Stimulated activated CD4-positive, alpha-beta T cell treated with anti-CD3 and anti-CD28 coated beads, Interleukin-15, amount 100 ng/mL, for 48 hours (primary cell): ENCODE measurements around the gene DNASE1L3.

Experiments
- DNase-seq, 2 donors: peaks; one replicate each; pipeline ENCODE4 v3.0.0-alpha.2; 2020; ENCODE audit warnings: low read depth in 2 of 2

DNASE1L3 gene

DNA sequence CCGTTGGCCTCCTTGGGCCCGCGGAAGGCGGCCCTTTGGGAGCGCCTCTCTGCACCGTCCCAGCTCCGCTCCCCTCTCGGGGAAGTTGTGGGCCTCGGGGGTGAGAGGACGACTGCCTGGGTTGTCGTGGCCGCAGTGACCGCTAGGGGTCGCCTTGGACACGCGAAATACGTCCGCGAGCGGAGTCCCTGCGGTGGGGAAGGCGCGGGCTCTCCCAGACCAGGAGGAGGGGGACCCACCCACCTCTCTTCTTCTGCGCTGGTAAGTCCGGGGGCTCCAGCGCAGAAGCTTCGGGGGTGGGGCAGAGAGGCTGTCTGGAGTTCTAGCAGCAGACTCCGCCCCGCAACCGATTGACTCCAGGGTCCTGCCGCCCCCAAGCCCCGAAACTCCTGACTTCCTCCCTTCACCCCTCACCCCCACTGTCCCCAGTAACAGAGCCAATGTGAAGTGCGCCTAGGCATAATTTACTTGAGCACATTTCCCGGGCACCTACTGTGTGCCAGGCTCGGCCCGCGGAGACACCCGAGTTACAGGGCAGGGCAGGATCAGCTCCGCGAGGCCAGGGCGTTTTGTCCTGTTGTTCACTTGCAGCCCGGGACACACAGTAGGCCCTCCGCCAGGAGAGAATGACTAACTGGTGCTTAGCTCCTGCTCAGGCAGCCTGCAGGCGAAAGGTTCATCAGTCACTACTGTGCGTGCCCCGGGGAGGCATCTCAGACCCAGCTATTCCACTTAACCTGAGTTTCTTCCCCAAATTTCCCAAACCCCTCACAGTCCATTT, 32.8 kb downstream of the DNASE1L3 start:
- DNase-seq: peak; percentile 83 to 89

DNA sequence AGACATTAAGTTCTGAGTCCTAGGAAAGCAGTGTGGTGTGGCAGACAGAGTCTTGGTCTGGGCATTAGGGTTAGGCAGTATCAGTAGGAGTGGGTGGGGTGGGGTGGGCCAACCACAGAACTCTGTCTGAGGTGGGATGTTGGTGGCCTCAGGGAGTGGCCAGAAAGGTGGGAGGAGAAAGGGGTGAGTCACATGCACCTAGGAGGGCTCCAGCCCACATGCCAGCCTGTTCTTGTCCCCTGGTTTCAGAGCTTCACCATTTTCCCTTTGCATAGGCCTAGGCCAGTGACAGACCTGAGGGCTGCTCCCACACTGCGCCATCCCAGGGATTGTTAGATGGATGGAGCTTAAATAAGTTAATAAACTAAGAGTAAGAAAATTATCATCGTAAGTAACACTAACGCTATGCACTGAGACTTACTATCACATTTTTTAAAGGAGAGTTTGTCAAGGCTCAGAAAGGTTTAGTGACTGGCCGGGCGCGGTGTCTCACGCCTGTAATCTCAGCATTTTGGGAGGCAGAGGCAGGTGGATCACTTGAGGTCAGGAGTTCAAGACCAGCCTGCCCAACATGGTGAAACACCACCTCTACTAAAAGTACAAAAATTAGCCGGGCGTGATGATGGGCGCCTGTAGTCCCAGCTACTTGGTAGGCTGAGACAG, 33.8 kb downstream of the DNASE1L3 start:
- DNase-seq: no peak

DNA sequence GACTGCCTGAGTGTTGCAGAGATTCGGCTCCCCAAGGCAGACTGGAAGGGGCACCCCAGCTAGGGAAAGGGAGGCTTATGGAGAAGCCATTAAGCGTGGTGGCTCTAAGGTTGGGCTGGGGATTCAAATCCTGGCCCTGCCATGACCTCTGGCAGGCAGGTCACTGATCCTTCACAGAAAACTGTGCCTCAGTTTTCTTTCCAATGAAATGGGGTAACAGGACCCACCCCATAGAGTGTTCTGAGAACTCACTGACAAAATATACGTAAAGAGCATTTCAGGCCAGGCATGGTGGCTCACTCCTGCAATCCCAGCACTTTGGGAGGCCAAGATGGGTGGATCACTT, 34.6 kb downstream of the DNASE1L3 start:
- no peak for DNase-seq

DNA sequence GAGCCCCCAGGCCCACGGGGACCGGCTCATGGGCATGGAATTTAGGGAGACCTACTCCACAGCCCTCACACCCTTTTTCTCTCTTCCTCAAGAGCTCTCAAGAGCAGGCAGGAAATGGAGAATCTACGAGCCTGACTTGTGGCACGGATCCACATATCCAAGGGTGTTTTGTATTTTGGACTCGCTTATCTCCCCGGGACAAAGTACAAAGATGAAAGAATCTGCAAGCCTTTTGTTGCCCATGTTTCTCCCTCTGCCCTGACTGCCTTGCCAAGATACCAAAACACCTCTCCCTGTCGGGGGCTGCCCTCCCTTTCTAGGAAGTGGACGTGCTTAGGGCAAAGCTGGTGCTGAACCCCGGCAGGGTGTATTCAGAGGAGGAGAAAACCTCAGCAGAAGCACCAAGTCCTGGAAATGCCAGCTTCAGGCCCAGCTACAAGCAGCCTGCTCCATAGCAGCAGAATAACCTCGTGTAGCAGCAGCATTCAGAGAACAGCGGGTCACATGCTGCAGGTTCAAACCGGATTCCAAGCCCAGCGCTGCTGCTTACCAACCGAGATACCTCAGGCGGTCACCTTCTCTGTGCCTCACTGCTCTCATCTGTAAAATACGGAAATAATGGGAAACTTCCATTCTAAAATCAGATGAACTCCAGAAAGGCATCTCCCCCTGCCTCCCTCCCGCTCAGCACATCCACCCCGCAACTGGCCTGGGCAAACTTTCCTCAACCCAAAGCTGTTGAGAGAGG, 35.2 kb downstream of the DNASE1L3 start:
- DNase-seq: no peak

DNA sequence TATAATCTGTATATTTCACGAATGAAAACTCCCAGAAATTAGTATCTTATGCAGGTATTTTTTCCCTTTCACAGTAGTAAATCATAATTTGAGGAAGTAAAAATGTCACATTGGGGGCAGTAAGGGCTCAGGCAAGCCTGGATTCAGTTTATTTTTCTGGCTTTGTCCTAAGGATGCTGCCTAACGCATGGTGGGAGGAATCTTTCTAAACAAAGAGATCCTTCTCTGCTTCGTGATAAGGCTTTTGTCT, 35.7 kb downstream of the DNASE1L3 start:
- no peak for DNase-seq

DNA sequence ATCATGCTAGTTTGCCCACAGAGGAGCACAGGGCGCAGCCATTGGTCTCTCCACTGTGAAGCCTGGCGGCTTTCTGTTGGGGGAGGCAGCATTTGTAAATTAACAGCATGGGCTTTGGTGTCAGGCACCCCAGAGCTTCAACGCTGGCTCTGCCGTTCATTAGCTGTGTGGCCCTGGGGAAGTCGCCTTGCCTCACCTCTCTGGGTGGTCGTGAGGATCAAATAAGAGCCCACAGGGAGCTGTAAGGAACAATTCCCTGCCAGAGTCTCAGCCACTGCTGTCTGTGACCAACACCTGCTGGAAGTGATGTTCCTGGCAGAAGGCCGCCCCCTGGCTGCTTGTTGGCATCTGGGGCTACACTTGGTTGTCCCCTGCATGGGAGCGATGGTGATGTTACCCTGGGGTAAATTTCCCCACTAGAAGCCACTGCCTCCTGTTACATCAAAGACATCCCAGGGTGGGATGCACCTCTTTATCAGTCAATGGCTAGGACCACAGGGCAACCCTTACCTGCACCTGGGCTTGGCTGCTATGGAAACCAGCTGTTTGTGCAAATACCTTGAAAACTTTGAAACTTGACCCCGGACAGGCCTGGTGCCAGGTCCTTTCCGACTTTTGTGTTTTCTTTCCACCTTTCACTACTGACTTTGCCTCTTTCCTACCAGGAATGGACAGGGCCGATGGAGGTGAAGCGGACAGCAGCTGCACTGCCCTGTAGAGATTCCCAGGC, 36.9 kb downstream of the DNASE1L3 start:
- peak in 1 of 2 donors; percentile 19 for DNase-seq

DNA sequence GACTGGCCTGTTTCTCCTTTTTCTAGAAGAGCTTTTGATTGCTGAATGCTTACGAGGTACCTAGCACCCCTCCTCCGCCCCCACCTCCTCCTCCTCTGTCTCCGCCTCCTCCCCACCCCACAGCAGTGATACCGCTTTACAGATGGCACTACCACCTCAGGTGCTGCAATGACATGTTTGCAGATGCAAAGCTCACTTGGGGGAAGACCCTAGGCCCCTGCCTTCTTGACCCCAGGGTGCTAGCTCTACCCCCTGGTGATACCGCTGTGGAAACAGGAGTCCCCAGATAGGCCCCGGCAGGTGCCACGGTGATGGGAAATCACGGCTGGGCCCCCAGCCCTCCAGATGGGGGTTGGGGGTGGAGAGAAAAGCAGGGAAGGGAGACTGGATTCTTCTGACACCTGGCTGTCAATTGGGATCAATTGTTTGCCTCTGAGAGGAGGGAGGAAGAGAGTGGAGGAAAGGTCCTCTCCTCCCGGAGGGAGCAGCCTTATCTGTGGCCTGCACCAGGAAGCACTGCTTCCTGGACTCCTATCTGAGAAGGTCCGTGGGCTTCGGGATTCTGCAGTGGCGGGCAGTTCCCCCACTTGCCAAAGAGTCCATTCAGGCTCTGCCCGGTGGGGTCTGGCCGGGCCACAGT, 37.6 kb downstream of the DNASE1L3 start:
- DNase-seq: no peak

DNA sequence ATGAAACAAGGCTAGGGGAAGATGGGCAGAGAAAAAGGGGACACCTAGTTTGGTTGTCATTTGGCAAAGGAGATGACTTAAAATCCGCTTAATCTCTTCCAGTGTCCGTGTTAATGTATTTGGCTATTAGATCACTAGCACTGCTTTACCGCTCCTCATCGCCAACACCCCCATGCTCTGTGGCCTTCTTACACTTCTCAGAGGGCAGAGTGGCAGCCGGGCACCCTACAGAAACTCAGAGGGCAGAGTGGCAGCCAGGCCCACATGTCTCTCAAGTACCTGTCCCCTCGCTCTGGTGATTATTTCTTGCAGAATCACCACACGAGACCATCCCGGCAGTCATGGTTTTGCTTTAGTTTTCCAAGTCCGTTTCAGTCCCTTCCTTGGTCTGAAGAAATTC, 39.6 kb downstream of the DNASE1L3 start:
- DNase-seq: no peak

DNA sequence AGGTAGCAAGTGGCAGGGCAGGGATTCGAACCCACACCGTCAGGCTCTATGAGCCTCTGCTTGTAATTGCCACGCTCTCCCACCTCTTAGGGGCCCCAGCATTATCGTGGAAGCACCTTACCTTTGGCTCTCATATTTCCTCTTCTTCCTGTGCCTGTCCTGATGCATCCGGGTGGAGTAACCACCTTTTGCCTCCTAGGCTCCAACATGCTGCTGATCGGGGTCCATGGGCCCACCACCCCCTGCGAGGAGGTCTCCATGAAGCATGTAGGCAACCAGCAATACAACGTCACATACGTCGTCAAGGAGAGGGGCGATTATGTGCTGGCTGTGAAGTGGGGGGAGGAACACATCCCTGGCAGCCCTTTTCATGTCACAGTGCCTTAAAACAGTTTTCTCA, 40.4 kb downstream of the DNASE1L3 start:
- no peak for DNase-seq

DNA sequence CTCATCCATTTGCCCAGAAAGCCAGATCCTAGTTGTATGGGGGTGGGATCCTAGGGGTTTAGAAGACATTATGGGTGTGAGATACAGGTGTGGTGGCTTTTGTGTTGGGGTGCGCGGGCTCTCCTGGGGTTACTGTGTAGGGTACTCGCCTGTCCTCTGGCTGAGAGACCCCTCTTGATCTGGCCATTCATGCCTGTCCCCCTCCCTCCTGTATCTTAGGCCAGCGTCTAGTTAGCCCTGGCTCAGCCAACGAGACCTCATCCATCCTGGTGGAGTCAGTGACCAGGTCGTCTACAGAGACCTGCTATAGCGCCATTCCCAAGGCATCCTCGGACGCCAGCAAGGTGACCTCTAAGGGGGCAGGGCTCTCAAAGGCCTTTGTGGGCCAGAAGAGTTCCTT, 41.4 kb downstream of the DNASE1L3 start:
- no peak for DNase-seq

DNA sequence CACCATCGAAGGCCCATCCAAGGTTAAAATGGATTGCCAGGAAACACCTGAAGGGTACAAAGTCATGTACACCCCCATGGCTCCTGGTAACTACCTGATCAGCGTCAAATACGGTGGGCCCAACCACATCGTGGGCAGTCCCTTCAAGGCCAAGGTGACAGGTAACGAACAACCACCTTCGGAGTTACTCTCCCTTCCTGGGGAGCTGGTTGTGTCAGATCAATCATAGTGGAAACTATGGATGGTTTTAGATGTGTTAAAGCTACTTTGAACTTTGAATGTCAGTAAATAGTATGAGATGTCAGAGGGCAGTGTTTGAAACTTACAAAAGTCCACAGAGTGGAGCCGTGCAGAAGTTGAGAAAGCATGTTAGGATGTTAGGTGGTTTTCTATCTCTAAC, 42.3 kb downstream of the DNASE1L3 start:
- no peak for DNase-seq

DNA sequence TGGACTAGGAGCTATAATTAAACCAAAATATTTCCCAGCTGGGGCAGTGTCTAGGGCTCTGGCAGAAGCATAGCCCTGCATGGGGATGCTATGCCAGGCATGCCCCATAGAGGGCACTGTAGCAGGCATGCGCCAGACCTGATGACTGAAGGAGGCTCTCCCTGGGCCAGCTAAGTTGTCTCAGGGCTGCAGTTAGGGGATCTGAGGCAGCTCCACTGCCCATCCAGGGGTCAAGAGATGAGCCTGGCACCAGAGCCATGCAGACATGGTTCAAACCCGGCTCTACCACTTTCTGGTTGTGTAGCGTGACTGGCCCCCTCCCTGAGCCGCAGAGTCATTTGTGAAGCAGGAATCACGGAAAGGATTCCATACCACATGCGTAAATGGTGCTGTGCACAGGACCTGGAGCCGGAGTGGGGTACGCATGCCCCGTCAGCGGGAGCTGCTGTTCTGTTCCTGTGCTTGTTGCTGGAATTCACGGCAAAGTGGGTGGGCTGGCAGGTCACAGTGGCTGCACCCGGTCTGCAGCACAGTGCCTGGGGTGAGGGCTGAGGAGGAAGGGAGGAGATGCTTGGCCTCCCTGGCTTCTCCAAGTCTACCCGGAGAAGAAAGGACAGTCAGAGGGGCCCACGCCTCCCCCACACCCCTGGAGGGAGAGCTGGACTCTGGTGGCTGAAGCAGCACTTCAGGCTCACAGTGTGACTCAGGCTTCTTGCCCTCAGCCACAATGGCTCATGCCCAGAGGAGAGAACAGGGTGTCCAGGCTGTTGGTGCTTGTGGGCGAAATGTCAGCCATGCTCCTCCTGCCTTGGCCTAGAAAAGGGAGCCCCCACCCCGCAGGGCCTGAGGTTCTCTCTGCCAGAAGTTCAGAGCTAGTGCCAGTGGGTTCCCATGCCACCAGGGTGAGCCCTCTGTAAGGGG, 43.1 kb downstream of the DNASE1L3 start:
- DNase-seq: peak; percentile 35 to 59

DNA sequence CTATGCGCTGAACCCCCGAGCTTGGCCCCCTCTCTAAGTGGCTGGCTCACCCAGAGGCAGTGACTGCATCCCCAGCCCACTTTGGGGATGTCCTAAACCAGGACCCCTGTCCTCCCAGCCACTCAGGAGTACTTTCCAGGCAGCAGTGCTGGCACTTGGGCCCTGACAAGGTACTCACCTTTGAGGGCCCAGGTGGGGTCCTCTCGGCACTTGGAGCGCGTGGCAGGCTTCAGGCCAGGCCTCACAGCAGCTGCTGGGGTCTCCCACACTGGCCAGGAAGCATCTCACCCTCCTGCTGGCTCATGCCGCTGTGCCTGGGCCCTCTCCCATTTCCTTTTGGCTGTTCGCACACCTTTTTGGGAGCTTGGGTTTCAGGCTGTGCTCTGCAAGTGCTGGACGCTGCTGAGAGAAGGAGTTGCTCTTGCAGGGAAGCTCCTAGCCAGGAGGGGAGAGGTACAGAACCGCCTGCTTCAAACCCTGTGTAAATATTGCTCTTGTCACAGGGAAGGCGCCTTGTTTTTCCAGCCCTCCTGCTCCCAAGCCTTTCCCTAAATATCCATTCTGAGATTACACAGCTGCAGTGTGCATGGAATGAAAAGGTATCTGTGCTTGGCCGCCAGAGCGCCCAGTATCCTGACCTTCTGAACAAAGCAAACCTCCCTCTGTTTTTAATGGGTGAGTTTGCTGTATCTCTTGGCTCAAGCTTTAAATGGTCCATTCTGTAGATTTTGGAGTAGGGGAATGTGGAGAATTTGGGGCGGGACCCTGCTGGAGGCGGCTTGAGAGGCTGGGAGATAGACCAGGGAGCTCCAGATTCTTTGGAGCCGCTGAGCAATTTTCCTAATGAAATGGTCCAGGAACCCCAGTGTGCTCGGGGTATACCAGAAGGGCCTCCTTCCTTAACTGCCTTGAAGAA, 45.6 kb downstream of the DNASE1L3 start:
- no peak for DNase-seq

DNA sequence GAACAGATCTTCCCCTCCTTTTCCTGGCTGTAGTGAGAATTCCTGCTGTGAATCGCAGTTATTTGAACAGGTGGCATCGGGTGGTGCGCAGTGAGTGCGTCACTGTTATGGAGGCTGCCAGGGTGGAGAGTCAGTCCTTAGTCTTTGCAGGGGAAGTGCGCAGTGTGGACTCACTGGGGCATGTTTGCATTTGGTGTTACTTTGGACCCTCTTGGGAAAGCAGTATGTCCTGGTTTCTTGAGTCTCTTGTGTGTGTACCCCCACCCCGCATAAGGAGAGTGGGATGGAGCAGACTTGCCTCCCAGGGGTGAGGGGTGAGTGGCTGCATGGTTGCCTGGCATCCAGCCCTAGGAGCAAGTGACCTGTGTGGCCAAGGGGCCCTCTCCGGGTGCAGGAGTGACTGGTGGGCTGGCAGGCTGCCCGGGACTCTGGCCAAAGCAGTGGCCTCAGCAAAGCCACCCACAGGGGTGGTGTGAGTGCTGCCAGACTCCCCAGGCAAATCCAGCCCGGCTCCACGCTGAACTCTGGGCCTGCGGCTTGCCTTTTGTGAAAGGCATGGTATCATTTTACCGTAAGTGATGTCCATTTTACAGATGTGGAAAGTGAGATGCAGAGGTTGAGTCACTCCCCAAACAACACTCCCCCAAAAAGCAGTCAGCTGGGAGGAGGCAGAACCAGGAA, 46.4 kb downstream of the DNASE1L3 start:
- DNase-seq: no peak

DNA sequence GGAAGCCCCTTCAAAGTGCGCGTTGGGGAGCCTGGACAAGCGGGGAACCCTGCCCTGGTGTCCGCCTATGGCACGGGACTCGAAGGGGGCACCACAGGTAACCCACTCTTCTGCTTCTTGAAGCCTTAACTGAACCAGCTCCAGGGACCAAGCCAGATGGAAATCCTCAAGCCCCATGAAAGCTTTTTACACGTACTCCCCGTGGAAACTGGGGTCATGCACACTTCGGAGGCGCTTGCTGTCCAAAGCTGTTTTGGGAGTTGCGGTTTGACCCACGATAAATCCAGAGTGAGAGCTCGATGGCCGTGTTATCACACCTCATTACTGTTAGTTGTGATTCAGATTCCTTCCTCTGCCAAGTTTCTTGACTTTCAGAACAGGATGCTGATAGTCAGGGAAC, 47.5 kb downstream of the DNASE1L3 start:
- DNase-seq: no peak

DNA sequence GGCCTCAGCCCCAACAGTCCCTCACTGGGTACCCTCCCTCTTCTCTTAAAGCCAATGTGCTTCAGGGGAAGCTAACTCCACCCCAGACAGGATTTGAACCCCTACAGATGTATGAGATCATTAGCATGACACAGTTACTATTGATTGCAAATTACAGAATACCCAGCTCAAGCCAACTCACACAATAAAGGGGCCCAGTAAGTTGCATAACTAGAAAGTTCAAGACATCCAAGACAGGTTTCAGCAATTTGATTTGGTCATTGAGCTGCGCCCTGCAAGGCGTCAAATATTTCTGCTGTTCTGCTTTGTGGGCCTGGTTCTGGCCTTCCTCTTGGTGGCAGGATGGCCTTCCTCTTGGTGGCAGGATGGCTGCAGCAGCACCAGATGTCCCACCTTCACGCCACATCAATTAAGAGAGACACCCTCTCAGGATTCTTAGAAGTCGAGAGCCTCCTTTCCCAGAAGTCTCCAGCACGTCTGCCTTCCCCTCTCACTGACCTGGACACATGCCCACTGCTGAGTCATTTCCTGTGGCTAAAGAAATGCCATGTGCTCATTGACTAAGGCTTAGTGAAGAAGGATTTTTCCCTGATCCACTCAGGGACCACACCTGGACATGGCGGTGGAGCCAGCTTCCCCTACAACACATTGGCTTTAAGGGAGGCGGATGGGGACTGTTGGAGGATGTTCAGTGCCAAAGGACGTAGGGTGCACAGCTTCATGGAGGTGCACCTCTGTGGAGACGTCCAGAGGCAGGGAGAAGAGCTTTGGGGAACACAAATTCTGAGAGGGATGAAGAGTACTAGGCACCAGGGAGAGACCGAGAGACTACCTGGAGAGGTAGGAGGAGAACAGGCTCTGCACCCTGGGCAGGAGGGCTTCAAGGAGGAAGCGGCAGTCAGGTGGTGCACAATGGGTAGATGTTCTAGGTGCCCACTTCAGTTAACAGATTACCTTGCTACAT, 49.1 kb downstream of the DNASE1L3 start:
- DNase-seq: no peak

DNA sequence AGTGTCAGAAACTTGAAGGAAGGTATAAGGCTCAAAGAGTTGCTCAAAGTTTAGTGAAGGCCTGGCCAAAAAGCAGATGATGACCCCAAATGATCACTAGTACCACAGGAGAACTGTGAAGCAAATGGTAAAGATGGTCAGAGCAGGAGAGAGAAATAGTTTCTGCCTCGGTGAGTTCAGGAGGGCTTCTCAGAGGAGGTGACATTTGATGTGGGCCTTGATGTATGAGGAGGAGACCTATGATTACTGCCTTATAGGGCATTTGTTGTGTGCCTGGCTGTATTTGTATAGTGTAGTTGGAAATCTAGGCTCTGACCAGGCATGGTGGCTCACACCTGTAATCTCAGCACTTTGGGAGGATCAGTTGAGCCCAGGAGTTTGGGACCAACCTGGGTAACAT, 50.4 kb downstream of the DNASE1L3 start:
- no peak for DNase-seq
